NCI-H82 treated with DMSO at 0.1 percent for 48 hours (cell line): ENCODE results near the gene SGTA.
"Not testable (repeated sequence)": the region's sequence is repeated elsewhere in the genome, so short reads cannot be mapped to it uniquely, and the experiment has no call there.

Experiments
- DNase-seq: peaks from one replicate; lab custom pipeline; 2025; ENCODE audit not compliant: unreplicated experiment; lab: John Stamatoyannopoulos, UW

SGTA gene

GRCh38 chr19:2714531-2715269 is 68.4 kb downstream of the SGTA start:
- no peak for DNase-seq

GRCh38 chr19:2714102-2714501 is 69.0 kb downstream of the SGTA start:
- not testable (repeated sequence) for DNase-seq

DNA sequence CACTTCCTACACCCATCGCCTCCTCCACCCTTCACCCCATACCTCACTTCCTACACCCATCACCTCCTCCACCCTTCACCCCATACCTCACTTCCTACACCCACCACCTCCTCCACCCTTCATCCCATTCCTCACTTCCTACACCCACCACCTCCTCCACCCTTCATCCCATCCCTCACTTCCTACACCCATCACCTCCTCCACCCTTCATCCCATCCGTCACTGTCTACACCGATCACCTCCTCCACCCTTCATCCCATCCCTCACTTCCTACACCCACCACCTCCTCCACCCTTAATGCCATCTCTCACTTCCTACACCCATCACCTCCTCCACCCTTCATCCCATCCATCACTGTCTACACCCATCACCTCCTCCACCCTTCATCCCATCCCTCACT is 69.9 kb downstream of the SGTA start:
- not testable (repeated sequence) for DNase-seq

- DNase-seq: no peak
Observed at GRCh38 chr19:2711875-2712205, 71.2 kb downstream of the SGTA start.

DNA sequence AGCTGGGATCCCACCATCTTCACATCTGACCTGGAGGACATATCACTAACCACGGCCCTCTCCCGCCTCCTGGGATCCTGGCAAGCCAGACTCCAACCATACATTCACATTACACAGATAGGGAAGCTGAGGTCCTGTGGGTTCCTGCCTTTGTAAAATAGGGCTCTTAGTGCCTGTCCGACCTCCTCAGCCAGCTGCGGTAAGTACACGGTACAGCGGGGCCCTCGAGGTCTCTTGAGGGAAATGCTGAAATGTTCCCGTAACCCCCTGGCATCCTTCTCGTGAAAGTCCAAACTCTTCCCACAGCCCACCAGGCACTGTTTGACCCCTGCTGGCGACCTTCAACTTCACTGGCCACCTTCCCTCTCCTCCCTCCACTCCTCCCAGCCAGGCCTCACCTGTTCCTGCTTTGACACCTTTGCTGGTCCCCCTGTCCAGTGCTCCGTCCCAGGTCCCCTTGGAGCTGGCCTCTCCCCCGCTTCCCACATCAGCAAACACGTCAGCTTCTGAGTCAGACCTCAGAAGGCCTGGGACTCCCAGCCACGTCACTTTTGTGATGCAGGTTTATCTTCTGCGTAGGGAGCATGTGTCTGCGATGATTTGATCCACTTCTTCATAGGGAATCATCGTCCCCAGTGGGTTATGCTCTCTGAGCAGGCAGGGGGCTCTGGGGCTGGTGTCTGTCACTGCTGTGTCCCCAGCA is 71.8 kb downstream of the SGTA start:
- DNase-seq: no peak

DNA sequence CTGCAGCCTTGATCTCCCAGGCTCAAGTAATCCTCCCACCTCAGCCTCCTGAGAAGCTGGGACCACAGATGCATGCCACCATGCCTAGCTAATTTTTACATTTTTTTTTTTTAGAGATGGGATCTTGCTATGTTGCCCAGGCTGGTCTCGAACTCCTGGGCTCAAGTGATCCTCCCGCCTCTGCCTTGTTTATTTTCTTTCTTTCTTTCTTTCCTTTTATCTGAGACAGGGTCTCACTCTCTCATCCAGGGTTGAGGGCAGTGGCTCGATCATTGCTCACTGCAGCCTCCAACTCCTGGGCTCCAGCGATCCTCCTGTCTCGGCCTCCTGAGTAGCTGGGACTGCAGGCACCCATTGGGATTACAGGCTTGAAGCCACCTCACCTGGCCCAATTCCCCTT is 76.8 kb downstream of the SGTA start:
- DNase-seq: no peak
